GM18519 (cell line): ENCODE results near the gene SKIC2.
"Not testable (repeated sequence)": the region's sequence is repeated elsewhere in the genome, so short reads cannot be mapped to it uniquely, and the experiment has no call there.

Source experiments
- ATAC-seq: cut with Tn5 transposase; IDR thresholded peaks from one replicate; pipeline ENCODE4 v1.9.1; 2021; ENCODE audit warnings: mild to moderate bottlenecking, moderate library complexity; ENCODE audit not compliant: unreplicated experiment, low FRiP score

The SKIC2 gene

GRCh38 chr6:31958741-31959739 is at the start of gene SKIC2, which contains the start of gene NELFE:
SKIC2 (plus strand) TSS chr6:31959175; CDS start chr6:31959193, 18 bp downstream.
NELFE (minus strand) TSS chr6:31958971; CDS start chr6:31958446, 525 bp downstream.
- ATAC-seq, result peak; percentile 88

GRCh38 chr6:31909298-31909697 is 49.7 kb upstream of the SKIC2 start:
- not testable (repeated sequence) for ATAC-seq

- ATAC-seq, result no peak
Observed at GRCh38 chr6:31911826-31912585, 47.0 kb upstream of the SKIC2 start.

GRCh38 chr6:31915351-31915750 is 43.6 kb upstream of the SKIC2 start:
- no peak for ATAC-seq

- ATAC-seq, result no peak
Observed at GRCh38 chr6:31915756-31916155, 43.2 kb upstream of the SKIC2 start.

GRCh38 chr6:31918069-31918720 is 40.8 kb upstream of the SKIC2 start:
- ATAC-seq, result no peak

GRCh38 chr6:31919624-31920303 is 39.2 kb upstream of the SKIC2 start:
- ATAC-seq, result no peak

GRCh38 chr6:31920811-31921210 is 38.2 kb upstream of the SKIC2 start:
- no peak for ATAC-seq

GRCh38 chr6:31922942-31923341 is 36.0 kb upstream of the SKIC2 start:
- no peak for ATAC-seq

- ATAC-seq, result no peak
Observed at GRCh38 chr6:31927242-31927862, 31.6 kb upstream of the SKIC2 start, which contains the start of gene C2. C2 (plus strand) TSS chr6:31927717; CDS start chr6:31927753, 36 bp downstream.

- ATAC-seq, result no peak
Observed at GRCh38 chr6:31927863-31928671, 30.9 kb upstream of the SKIC2 start.

GRCh38 chr6:31928672-31928939 is 30.4 kb upstream of the SKIC2 start:
- ATAC-seq, result no peak

- ATAC-seq, result no peak
Observed at GRCh38 chr6:31930962-31931361, 28.0 kb upstream of the SKIC2 start.

- not testable (repeated sequence) for ATAC-seq
Observed at GRCh38 chr6:31932137-31932536, 26.8 kb upstream of the SKIC2 start.

GRCh38 chr6:31933537-31933936 is 25.4 kb upstream of the SKIC2 start:
- ATAC-seq, result no peak

GRCh38 chr6:31935021-31935420 is 24.0 kb upstream of the SKIC2 start:
- ATAC-seq, result no peak

GRCh38 chr6:31935823-31936222 is 23.2 kb upstream of the SKIC2 start:
- no peak for ATAC-seq

- ATAC-seq, result no peak
Observed at GRCh38 chr6:31940256-31940664, 18.7 kb upstream of the SKIC2 start.

GRCh38 chr6:31943742-31944141 is 15.2 kb upstream of the SKIC2 start:
- no peak for ATAC-seq
